Skeletal muscle satellite cell (primary cell): Measurements from ENCODE around the gene C15orf39.

ENCODE experiments used
- H3K27me3 ChIP-seq: 2 replicates; pipeline ENCODE4 v1.7.0; 2013; ENCODE audit warnings: low read length; ENCODE audit not compliant: control insufficient read depth, insufficient read depth
- H3K36me3 ChIP-seq: 2 replicates; pipeline ENCODE4 v1.7.0; 2013; ENCODE audit warnings: mild to moderate bottlenecking, control low read depth, low read length; ENCODE audit not compliant: insufficient read depth
- H3K4me1 ChIP-seq: 2 replicates; pipeline ENCODE4 v1.7.0; 2013; ENCODE audit warnings: low read length; ENCODE audit not compliant: control insufficient read depth, insufficient read depth
- H3K4me2 ChIP-seq: 2 replicates; pipeline ENCODE4 v1.7.0; 2013; ENCODE audit warnings: mild to moderate bottlenecking, low read length
- H3K4me3 ChIP-seq: 2 replicates; pipeline ENCODE4 v1.7.0; 2013; ENCODE audit warnings: low read length
- H3K9ac ChIP-seq: 2 replicates; pipeline ENCODE4 v1.7.0; 2013; ENCODE audit warnings: mild to moderate bottlenecking, low read depth, low read length, moderate library complexity
- H3K9me3 ChIP-seq: replicated peaks from 2 replicates; pipeline ENCODE4 v1.7.0; 2013; ENCODE audit warnings: mild to moderate bottlenecking, control low read depth, low read length

Gene C15orf39

GRCh38 chr15:75176396-75176761, 25.3 kb upstream of the C15orf39 start:
- Histone ChIP-seq H3K4me3 (no peak overlapping the region), H3K36me3 (no peaks in the 10 kb centered on the region), H3K4me1 (peaks cover 61% of the 10 kb centered on the region), H3K9ac (no peak overlapping the region), H3K27me3 (peaks cover 5% of the 10 kb centered on the region), H3K9me3 (no peaks in the 10 kb centered on the region), H3K4me2 (no peak overlapping the region)

- Histone ChIP-seq H3K4me2 (peak overlapping the region; percentile 77), H3K9ac (peak overlapping the region; percentile 9), H3K36me3 (no peaks in the 10 kb centered on the region), H3K9me3 (no peaks in the 10 kb centered on the region), H3K4me1 (peaks cover 58% of the 10 kb centered on the region), H3K4me3 (no peak overlapping the region), H3K27me3 (peaks cover 5% of the 10 kb centered on the region)
Observed at GRCh38 chr15:75177360-75178071, 24.2 kb upstream of the C15orf39 start.

- Histone ChIP-seq H3K4me3 (peak overlapping the region; percentile 33), H3K9me3 (no peaks in the 10 kb centered on the region), H3K36me3 (no peaks in the 10 kb centered on the region), H3K9ac (peak overlapping the region; percentile 22), H3K27me3 (peaks cover 5% of the 10 kb centered on the region), H3K4me1 (peaks cover 56% of the 10 kb centered on the region), H3K4me2 (peak overlapping the region; percentile 77)
Observed at GRCh38 chr15:75178171-75178937, 23.3 kb upstream of the C15orf39 start.

GRCh38 chr15:75178938-75179745, 22.5 kb upstream of the C15orf39 start:
- Histone ChIP-seq H3K36me3 (no peaks in the 10 kb centered on the region), H3K4me1 (peaks cover 56% of the 10 kb centered on the region), H3K4me3 (peak overlapping the region; percentile 33), H3K4me2 (peak overlapping the region; percentile 77), H3K9me3 (no peaks in the 10 kb centered on the region), H3K27me3 (peaks cover 5% of the 10 kb centered on the region), H3K9ac (peak overlapping the region; percentile 22)

GRCh38 chr15:75179746-75180140, 21.9 kb upstream of the C15orf39 start:
- H3K27me3 ChIP-seq: peaks cover 5% of the 10 kb centered on the region
- H3K9ac ChIP-seq: no peak overlapping the region
- H3K9me3 ChIP-seq: no peaks in the 10 kb centered on the region
- no peak overlapping the region for H3K4me2 ChIP-seq
- H3K36me3 ChIP-seq: no peaks in the 10 kb centered on the region
- H3K4me3 ChIP-seq: no peak overlapping the region
- peaks cover 56% of the 10 kb centered on the region for H3K4me1 ChIP-seq

- peaks cover 41% of the 10 kb centered on the region for H3K4me1 ChIP-seq
- H3K9me3 ChIP-seq: no peaks in the 10 kb centered on the region
- peaks cover 5% of the 10 kb centered on the region for H3K27me3 ChIP-seq
- H3K4me3 ChIP-seq: no peak overlapping the region
- no peak overlapping the region for H3K4me2 ChIP-seq
- H3K9ac ChIP-seq: no peak overlapping the region
- H3K36me3 ChIP-seq: no peaks in the 10 kb centered on the region
Observed at GRCh38 chr15:75181780-75182179, 19.9 kb upstream of the C15orf39 start.

GRCh38 chr15:75182187-75183131, 19.2 kb upstream of the C15orf39 start:
- Histone ChIP-seq H3K36me3 (no peaks in the 10 kb centered on the region), H3K4me2 (no peak overlapping the region), H3K4me3 (no peak overlapping the region), H3K4me1 (peaks cover 38% of the 10 kb centered on the region), H3K9me3 (no peaks in the 10 kb centered on the region), H3K9ac (no peak overlapping the region), H3K27me3 (peaks cover 5% of the 10 kb centered on the region)

GRCh38 chr15:75185271-75186029, 16.2 kb upstream of the C15orf39 start:
- peaks cover 17% of the 10 kb centered on the region for H3K4me1 ChIP-seq
- no peak overlapping the region for H3K4me3 ChIP-seq
- H3K9ac ChIP-seq: no peak overlapping the region
- no peaks in the 10 kb centered on the region for H3K36me3 ChIP-seq
- H3K9me3 ChIP-seq: no peaks in the 10 kb centered on the region
- no peak overlapping the region for H3K4me2 ChIP-seq
- peaks cover 2% of the 10 kb centered on the region for H3K27me3 ChIP-seq

GRCh38 chr15:75186044-75186443, 15.6 kb upstream of the C15orf39 start:
- Histone ChIP-seq H3K9ac (no peak overlapping the region), H3K27me3 (peaks cover 2% of the 10 kb centered on the region), H3K4me3 (no peak overlapping the region), H3K36me3 (no peaks in the 10 kb centered on the region), H3K4me2 (no peak overlapping the region), H3K4me1 (peaks cover 12% of the 10 kb centered on the region), H3K9me3 (no peaks in the 10 kb centered on the region)

GRCh38 chr15:75188499-75188898, 13.2 kb upstream of the C15orf39 start:
- Histone ChIP-seq H3K27me3 (peaks cover 9% of the 10 kb centered on the region), H3K4me3 (no peak overlapping the region), H3K4me2 (no peak overlapping the region), H3K9ac (no peak overlapping the region), H3K9me3 (no peaks in the 10 kb centered on the region), H3K4me1 (no peaks in the 10 kb centered on the region), H3K36me3 (no peaks in the 10 kb centered on the region)
